Left cardiac atrium (tissue), 4 donors: ENCODE results near the gene ACTL8. TPM values are rescaled to one million over a fixed set of nuclear protein-coding genes. Genes with fewer than 3 reads are reported as not detected.
A peak's percentile ranks its signal among the peaks of the same experiment; 100 is the strongest.

ENCODE experiments used
- ATAC-seq, 2 donors: fragments of 200-7000 bp; cut with Tn5 transposase; one replicate each; pipeline ENCODE4 v1.9.1; 2020; ENCODE audit warnings: mild to moderate bottlenecking in 2 of 2, moderate library complexity in 2 of 2
- DNase-seq: peaks from one replicate; pipeline ENCODE4 v3.0.0-alpha.2; 2020
- intact Hi-C, 2 donors: fragments of 100-400 bp; cut with DNase I; formaldehyde crosslinking; loops; one replicate each; pipeline versions ENCODE4 v1.14.1 to v1.15.1; 2022 to 2023
- total RNA-seq, 2 donors: library from RNA; stranded (reverse); fragmentation: NEBNext Ultra II Directional; extraction: Animal tissue kit (Norgen Biotek cat#: 25700); gene quantifications; one replicate each; pipeline ENCODE4 v1.2.1, GENCODE V29; 2021
- donor health status: DM: no; HTN: yes; CAD: no.
- donor health status: DM: no; HTN: yes; CAD: no; lungs with severe emphysema.
- donor health status: DM: yes; HTN: yes; CAD: no.
- donor health status: Dilated cardiomyopathy.

Gene ACTL8
- total RNA-seq, 2 donors from 2014 or later = not detected

DNA sequence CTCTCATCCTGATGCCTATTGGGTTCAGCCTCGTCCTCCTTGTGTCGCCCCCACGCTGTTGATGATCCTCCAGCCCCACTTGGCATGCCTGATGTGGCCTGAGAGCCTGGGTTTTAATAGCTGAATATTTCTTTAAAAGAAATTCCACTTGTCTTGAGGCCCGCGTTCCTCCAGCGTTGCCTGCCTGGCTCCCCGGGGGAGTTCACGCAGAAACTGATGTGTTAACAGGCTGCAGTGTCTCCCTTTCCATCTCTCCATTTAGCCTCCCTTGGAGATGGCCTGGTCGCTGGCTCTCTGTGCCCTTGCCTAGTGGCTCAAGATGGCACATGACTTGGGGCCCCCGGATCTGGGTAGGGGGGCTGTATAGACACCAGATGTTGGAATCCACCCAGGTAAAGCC lies 9.5 kb downstream of the ACTL8 start:
- intact Hi-C loops = loop anchor here in 1 of 2 donors (10.0 kb wide), 1 partner anchor 60 kb away; no protein-coding TSS in a partner anchor
- ATAC-seq (no peak), DNase-seq (no peak)

GRCh38 chr1:17765444-17766411 lies 10.6 kb downstream of the ACTL8 start:
- ATAC-seq (peak in 1 of 2 donors; percentile 68), DNase-seq (peak; percentile 63)
- intact Hi-C loops = loop anchor here in 1 of 2 donors (10.0 kb wide), 1 partner anchor 61 kb away; no protein-coding TSS in a partner anchor

- intact Hi-C loops = loop anchor here in 1 of 2 donors (10.0 kb wide), 1 partner anchor 64 kb away; no protein-coding TSS in a partner anchor
- ATAC-seq (peak; percentile 5 to 89), DNase-seq (peak; percentile 69)
Measured at GRCh38 chr1:17768651-17769241, 13.6 kb downstream of the ACTL8 start.

GRCh38 chr1:17770983-17771382 lies 15.8 kb downstream of the ACTL8 start:
- intact Hi-C loops = no loop called here
- ATAC-seq = no peak
- DNase-seq = no peak

DNA sequence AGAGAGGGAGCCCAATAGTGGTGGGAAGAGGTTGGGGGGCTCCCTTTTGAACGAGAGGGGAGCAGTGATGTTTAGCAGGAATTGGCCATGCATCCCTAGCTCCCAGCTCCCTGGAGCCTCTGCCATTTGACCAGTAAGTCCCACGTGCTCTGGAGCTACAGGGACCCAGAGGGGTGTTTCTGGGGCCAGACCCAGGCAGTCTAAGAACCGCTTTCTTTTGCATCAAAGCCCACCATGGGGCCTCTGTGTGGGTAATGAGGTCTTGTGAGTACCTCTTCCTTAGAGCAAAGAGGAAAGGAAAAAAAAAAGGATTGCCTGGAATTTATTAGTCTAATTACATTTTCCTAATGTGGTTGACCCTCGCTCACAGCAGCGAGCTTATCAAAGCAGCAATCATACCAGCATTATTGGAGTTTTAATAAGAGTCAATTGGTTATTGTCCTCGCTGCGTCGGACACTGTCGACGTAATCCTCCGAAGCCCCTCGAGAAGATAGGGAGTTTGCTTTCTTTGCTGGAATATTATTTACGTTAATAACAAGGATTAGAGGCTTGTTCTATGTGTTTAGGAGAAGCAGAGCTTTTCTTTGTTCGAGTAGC lies 17.6 kb downstream of the ACTL8 start:
- ATAC-seq (no peak), DNase-seq (no peak)
- intact Hi-C loops = no loop called here

DNA sequence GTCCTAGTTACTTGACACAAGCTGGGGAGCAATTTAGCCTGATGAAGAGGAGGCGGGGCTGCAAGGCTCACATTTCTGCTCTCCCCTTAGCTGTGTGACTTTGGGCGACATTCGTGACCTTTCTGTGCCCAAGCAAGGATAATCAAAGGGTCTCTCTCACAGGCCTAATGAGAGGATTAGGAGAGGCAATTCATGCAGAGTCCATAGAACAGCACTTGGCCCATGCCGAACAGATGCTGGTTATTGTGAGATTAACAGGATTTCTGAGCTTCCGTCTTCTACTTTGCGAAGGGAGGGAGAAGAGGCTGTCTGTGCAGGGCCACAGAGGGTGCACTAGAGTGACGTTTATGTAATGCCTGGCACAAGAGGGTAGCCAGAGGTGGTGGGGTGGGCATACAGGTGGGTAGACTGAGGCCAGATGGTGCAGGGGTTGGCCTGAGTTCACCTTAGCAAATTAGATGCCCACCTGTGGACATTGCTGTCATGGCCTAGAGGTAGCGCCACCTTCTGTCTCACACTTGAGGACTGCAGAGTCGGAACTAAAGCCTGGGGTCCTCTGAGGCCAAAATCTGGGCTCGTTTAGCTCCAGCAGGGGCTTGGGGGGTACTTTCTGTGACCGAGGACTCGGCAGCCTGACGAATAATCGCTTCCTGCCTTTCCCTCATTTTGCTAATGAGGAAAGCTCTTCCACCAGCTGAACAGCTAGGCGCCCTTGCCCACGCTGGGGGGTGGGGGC lies 18.6 kb downstream of the ACTL8 start:
- DNase-seq = no peak
- ATAC-seq = no peak
- intact Hi-C loops = no loop called here

DNA sequence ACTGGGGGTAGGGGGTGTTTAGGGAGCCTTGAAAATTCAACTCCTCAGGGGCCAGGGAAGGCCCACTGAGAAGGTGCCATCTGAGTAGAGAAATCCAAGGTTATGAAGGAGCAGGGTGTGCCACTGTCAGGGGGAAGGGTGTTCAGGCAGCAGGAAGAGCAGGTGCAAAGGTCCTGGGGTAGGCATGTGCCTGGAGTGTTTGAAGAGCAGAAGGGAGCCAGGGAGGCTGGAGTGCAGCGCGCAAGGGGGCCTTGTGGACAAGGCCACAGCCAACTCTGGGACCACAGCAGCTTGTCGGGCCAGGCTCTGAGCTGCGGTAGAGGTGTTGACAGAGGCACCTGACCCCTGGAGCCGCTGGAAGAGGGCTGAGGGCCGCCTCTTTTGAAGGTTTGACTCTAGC lies 19.3 kb downstream of the ACTL8 start:
- DNase-seq (no peak), ATAC-seq (no peak)
- intact Hi-C loops = no loop called here

DNA sequence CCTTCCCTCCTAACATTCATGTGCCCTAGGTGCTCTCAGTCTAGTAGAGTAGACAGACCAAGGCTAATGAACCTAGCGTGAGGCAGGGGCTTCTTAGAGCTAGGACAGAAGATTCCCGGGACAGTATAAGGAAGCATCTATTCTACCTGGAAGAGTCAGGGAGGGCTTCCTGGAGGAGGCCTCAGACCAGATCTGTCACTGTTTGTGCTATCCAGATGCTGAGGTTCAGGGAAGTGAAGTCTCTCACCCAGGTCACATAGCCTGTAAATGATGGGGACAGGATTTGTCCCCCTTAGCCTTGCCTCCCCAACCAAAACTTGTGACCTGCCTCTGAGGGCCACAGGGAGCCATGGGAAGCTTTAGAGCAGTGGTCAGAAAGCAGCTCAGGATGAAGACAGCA lies 20.7 kb downstream of the ACTL8 start:
- DNase-seq (no peak), ATAC-seq (no peak)
- intact Hi-C loops = no loop called here

- intact Hi-C loops = no loop called here
- no peak for DNase-seq
Measured at GRCh38 chr1:17776426-17776825, 21.3 kb downstream of the ACTL8 start.

GRCh38 chr1:17777330-17777729 lies 22.2 kb downstream of the ACTL8 start:
- intact Hi-C loops = no loop called here
- ATAC-seq (no peak), DNase-seq (no peak)

More at GRCh38 chr1:17776426-17776825, 21.3 kb downstream of the ACTL8 start:
- ATAC-seq = no peak

DNA sequence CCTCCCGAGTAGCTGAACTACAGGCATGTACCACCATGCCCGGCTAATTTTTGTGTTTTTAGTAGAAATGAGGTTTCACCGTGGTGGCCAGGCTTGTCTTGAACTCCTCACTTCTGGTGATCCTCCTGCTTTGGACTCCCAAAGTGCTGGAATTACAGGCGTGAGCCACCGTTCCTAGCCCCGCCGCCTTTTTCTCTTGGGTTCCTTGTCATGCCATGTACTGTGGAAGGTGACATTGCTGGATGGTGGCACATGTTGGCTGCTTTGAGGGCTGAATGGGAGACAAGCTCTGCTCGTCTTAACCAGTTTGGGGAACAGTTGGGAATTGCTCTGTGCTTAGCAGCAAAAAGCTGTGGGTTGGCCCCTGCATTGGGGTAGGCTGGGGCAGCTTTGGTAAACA lies 22.7 kb downstream of the ACTL8 start:
- no peak for DNase-seq
- ATAC-seq = no peak
- intact Hi-C loops = no loop called here

- no peak for ATAC-seq
- intact Hi-C loops = no loop called here
Measured at GRCh38 chr1:17780916-17781315, 25.8 kb downstream of the ACTL8 start.

GRCh38 chr1:17789926-17790325 lies 34.8 kb downstream of the ACTL8 start:
- no peak for DNase-seq
- ATAC-seq = peak in 1 of 2 donors; percentile 60
- intact Hi-C loops = no loop called here

More at GRCh38 chr1:17780916-17781315, 25.8 kb downstream of the ACTL8 start:
- no peak for DNase-seq

DNA sequence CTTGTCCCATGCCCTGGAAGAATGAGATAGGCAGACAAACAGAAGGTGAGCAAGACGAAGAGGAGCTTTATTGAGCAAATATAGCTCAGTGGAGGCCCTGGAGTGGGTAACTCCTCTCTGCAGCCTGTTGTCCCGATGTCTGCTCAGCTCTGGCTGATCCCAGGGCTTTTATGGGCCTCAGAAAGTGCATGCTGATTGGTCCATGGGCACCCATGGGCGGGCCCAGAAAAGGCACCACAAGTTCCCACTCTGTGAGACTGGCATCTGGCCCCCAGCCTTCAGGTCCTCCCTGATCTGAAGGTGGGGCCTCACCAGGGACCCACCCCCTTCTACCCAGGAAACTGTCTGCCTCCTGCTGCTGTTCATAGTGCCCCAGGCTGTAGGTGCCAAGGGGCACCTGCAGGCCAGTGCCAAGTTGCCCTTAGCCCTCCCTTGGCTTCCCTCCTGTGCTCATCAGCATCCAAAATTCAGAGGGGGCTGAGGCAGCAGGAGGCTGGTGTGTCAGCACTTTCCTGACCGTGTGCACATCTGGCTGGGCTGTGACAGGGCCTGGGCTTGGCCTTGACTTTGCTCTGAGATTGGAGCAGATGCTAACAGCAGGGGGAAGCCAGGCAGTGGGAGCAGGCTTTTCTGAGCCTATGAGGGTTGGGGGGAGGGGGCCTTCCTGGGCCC lies 35.4 kb downstream of the ACTL8 start:
- intact Hi-C loops = no loop called here
- no peak for DNase-seq

DNA sequence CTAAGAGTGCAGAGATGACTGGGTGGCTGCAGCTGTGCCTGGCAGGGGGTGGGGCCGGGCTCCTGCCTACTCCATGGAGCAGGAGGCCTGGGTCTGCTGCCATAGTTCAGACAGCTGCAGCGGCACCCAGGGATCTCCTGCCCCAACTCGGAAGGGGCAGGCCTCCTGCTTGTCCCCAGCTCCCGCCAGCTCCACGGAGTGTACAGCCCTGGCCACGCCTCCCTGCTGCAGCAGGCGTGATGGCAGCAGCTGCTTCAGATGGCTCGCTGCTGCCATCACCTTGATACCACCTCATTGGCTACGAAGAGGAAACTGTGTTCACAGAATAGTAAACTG lies 35.9 kb downstream of the ACTL8 start:
- intact Hi-C loops = no loop called here
- DNase-seq = no peak

More for the DNA sequence above, 35.4 kb downstream of the ACTL8 start:
- no peak for ATAC-seq

DNA sequence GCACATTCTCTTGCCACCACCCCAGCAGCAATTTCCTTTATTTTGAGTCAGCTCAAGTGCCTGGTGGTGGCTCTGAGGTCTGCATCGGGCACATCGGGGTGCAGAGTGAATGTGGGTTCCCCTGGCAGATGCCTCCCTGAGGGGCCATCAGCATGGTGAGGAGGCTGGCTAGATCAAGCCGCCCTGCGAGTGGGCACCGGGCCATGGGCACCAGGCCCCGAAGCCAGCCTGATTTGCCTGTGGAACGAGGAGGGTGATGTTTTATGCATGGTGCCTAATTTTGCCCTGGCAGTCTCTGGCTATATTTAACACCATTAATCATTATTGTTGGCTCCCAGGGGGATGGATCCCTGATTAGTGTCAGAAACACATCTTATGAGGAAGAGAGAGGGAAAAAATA lies 36.3 kb downstream of the ACTL8 start:
- DNase-seq = no peak
- peak in 1 of 2 donors; percentile 34 for ATAC-seq
- intact Hi-C loops = no loop called here

More for the DNA sequence above, 35.9 kb downstream of the ACTL8 start:
- no peak for ATAC-seq

DNA sequence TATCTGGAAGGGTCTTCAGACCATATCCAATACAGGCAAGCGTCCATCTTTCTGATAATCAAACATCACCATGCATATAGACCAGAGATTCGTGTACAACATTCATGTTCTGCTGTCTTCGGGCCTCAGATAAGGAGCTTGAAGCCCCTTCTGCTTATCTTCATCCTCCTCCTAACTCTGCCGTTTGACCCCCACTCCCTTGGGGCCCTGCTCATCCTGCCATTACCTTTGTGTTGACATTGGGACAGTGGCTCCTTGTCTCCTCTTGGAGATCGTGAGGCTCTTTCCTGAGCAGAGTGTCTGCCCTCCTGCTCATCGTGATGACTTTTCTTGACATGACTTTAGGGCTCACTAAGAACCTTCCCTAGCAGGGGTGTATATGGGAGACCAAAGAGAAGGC lies 37.3 kb downstream of the ACTL8 start:
- ATAC-seq = no peak
- no peak for DNase-seq
- intact Hi-C loops = no loop called here

DNA sequence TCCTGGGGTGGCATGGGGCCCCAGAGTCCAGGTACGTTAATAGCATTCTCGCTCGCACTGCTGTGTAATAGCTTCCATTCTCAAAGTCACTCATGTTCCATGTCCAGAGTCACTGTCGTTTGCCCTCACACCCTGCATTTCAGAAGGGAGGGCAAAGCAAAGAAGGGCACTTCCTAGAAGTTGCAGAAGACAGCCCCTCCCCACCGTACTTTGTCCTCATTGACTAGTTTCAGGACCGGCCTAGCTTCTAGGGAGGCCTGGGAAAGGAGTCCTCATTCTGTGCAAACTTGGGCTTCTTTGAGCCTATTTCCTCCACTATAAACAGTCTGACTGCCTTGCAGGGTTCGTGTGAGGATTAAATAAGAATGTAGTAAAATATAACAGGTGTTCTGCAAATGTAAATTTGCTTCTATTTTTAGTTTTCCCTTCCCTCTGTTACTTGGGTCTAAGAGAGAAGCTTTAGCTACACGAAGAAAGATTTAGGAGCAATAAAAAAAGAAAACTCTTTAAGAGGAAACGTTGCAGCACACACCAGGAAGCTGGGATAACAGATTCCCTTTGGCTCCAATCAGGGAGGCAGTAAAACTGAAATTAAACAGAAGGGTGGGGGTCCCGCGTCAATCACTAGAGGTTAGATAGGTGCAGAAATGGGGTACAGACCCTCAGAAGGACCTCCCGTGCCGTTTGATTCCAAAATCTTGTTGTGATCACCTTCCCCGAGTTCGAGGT lies 40.1 kb downstream of the ACTL8 start:
- ATAC-seq = no peak
- intact Hi-C loops = no loop called here
- no peak for DNase-seq
